Activated CD8-positive, alpha-beta memory T cell treated with anti-CD3 and anti-CD28 coated beads, Interleukin-2, amount 50 U/mL, for 4 hours (primary cell): ENCODE measurements around the gene LY6G6C.

Experiments used
- DNase-seq: peaks from one replicate; pipeline ENCODE4 v3.0.0-alpha.2; 2020

The LY6G6C gene, protein sequence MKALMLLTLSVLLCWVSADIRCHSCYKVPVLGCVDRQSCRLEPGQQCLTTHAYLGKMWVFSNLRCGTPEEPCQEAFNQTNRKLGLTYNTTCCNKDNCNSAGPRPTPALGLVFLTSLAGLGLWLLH

DNA sequence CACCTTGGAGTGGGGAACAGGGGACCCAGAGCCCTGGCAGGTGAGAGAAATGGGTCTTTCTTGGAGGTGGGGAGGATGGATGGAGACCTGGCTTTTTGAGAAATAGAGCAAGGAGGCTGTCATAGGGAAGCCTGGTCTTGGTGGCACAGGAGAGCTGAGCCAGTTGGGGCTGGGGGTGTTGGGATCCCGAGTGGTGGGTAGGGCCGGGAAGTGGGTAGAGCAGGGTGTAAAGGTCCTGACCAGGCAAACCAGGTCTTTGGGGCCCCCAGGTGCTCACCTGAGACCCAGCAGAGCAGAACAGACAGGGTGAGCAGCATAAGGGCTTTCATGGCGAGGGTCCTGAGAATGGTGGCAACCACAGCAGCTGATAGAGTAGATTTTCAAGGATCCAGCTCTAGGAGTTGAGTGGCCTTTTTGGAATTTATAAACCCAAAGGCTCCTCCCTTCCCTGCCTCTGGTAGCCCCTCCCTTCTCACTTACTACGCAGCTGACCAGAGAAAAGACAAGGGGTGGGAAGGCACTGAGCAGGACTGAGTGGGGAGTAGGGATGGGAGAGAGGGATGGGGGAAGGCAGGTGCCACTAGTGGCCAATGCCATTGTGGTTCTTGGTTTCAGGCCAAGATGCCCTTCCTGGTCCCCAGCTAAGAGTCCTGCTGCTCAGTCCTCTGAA, at the start of gene LY6G6C:
Gene LY6G6C (minus strand): TSS at position 396 of the 670 bp plus-strand sequence. CDS start 67 bp downstream, at position 329.
- no peak for DNase-seq

DNA sequence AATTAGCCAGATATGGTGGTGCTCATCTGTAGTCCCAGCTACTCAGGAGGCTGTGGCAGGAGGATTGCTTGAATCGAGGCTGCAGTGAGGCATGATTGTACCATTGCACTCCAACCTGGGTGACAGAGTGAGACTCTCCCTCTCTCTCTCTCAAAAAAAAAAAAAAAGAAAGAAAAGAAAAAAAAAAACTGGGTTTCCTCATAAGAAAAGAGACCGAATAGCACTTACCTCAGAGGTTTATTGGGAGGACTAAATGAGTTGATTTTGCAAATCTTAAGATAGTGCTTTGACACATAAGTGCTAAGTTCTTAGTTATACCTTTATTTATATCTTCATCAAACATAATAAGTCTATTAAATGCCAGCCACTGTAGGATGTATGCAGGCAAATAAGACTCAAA, 49.3 kb upstream of the LY6G6C start:
- DNase-seq: no peak

DNA sequence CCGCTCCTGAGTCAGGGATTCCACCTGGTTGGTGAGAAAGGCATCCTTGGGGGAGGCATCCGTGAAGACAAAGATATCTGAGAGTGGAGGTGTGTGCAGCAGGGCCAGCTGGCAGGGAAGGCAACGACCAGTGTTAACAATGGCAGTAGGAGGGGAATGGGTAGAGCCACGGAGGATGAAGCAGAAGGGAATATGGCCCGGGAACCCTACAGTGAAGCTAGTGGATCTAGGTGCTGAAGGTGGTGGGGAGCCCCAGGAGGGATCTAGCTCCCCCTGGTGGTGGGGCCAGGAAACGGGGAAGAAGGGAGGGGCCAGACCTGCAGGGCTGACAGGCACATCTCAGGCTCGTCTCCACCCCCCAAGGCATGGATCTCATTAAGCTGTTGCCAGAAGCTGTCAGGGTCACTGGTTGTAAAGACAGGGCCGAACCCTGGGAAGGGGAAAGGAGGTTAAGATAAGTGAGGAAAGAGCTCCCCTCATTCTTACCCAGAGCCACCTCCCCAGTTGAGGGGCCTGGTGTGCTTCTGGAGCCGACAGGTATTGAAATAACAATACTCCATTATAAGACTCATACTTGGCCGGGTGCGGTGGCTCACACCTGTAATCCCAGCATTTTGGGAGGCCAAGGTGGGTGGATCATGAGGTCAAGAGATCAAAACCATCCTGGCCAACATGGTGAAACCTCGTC, 48.3 kb upstream of the LY6G6C start:
- peak; percentile 78 for DNase-seq

DNA sequence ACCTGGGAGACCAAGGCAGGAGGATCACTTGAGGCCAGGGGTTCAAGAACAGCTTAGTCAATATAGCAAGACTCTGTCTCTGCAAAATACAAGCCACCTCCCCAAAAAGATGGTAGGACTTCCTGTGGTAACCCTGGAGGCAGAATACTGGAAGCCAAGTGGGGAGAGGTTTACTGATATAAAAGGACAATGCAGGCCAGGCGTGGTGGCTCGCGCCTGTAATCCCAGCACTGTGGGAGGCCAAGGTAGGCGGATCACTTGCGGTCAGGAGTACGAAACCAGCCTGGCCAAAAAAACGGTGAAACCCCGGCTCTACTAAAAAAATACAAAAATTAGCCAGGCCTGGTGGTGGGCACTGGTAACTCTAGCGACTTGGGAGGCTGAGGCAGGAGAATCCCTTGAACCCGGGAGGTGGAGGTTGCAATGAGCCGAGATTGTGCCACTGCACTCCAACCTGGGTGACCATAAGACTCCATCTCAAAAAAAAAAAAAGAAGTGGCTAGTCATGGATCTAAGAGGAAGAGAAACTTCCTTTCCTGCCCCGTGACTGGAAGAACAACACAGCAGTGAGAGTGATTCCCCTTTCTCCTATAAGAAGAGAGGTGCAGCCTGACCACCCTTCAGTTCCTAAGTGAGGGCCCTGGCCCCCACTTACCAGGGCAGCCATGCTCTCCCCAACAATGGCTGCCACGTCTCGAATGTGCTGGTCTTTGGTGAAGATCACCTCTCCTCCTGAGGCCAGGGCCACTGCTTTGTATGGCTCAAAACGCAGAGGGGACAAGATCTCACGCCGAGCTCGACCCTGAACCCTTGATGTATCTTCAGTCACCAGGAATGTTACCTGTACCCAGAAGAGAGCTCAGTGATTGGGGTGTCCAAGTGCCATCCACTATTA, 47.1 kb upstream of the LY6G6C start:
- DNase-seq: no peak

DNA sequence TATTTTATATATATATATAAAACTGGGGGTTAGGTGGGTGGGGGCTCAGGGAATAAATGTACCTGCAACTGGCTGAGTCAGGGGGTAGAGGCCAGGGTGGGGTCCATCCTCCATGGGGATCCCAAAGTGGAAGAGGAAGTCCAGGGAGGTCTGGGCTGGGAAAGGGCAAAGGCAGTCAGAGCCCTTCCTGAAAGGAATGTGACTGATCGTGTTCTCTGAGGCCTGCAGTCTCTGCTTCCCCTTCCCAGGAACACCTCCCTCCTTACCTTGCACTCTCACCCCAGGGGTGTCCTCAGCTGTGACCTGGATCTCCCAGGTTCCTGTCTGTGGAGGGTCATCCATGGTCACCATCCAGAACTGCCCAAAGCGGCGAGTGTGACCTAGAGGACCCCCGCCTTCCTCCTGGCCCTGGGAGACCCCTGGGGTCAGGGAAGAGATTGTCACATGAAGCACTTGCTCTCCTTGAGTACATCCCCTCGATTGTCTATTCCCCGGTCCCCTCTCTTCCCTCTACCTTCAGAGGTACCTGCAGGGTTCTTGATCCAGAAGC, 45.6 kb upstream of the LY6G6C start:
- no peak for DNase-seq

DNA sequence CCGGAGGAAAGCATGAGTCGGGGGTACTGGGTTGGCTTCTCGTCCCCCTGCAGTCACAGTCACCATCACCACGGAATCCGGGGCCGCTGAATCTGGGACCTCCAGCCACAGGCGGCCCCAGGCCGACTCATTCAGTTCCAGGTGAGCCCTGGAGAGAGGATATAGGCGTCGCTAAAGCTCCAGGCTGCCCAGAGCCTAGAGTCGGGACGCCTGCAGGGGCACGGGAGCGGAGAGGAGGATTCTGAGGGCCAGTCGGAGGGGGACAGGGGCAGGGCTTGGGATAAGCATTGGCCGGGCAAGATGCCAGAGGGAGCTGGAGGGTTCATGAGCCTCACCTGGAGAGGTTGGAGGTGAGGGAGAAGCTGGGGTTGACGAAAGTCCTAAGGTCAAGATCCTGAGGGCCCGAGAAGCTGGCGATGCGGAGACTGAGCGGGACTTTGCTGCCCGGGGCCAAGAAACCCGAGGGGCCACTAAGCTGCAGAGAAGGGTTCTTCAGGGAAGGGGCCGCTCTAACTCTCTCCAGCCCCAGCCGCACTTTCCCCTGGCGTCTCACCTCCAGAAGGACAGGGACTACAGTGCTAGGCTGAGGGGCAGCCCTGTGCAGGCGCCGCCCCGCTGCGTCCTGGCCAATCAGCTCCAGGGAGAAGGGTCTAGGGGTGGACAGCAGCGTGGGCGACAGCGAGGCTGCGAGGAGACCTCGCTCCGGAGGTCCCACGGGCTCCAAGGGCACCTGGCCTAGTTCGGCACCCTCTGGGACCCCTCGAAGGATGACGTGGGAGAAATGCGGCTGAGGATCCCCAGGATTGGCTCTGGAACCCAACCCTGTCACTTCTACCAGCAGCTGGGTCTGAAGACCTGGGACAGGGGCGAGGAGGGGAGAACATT, 44.6 kb upstream of the LY6G6C start:
- no peak for DNase-seq

DNA sequence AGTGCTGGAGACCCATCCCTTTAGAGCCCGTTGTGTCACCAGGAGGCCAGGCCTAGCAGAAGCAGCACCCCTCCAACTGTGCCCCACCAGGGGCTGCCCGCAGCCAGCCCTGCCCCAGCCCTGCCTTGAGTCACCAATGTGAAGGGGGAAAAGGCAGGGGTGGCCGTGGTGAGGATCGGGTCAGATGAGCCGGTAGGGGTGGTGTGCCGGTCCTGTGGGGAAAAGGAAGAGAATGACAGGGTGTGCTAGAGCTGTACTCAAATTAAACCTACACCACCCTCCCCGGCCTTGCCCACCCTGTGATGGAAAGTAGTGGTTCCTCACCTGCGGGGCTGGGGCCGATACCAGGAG, 44.0 kb upstream of the LY6G6C start:
- DNase-seq: no peak

DNA sequence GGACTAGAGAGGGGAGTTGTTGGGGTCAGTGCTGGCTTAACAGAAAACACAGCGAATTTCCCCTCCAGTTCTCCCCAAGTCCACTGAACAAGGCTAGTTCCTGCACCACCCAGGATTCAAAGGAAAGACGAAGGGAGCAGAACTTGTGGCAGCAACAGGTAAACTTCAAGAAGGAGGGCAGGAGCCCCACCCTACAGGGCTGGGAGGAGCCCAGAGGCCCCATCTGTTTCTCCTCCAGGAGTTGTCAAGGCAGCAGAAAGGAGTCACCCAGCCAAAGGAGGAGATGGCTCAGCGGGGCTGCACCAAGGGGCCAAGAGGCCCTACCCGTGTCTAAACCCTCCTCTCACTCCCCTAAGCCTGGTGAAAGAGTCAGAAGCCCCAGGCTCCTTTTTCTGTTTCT, 42.7 kb upstream of the LY6G6C start:
- no peak for DNase-seq

DNA sequence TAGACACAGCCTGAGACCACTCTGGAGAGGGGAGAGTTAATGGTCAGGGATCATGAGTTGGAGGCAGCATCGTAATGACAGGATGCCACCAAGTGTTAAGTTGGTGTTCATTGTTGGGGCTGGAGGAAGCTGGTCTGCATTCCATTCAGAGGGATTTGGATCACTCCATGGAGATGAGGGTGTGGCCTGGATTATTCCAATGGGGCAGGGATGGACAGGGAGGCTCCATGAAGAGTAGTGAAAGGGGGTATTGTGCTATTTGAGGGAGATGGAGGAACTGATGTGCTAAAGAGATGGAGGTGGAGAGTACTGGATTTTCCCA, 42.0 kb upstream of the LY6G6C start:
- DNase-seq: no peak

DNA sequence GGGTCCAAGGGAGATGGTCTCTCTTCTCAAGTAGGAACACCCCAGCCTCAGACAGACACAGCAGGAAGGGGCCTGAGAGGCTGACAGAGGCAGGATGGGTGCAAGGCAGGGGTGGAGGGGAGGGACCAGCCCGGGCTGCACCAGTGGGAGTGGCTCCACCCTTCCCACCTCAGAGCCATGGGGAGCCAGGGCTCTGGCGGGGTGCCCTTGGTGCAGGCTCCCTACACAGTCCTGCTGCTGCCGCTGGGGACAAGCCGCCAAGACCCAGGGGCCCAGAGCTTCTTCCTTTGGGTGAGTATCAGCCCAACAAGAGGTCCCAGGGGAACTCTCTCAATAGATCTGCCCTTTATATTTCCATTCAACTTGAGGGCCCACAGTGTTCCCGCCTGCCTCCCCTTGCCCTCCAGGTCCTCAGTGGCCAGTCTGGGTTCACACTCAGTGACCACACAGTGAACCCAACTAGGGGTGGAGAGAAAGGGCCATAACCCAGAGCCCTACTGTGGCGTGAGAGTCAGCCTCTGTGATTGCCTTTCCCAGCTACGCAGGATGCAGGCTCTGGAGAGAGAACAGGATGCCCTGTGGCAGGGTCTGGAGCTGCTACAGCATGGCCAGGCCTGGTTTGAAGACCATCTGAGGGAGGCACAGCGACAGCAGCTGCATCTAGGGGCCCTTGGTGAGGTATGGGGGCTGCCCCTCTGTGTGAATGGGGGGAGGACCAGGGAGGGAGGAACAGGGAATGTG, 41.5 kb upstream of the LY6G6C start:
- DNase-seq: no peak

DNA sequence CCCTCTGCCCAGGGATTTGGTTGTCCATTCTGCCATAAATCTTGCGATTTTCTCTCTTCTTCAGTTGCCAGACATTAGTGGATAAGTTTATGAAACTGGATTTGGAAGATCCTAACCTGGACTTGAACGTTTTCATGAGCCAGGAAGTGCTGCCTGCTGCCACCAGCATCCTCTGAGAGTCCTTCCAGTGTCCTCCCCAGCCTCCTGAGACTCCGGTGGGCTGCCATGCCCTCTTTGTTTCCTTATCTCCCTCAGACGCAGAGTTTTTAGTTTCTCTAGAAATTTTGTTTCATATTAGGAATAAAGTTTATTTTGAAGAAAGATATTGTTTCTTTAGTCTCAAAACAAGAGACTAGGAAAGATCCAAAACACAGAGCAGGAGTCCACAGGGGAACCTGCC, 40.8 kb upstream of the LY6G6C start, which contains the start of gene SAPCD1:
Gene SAPCD1 (plus strand): TSS at position 301 of the 400 bp plus-strand sequence. CDS start 399 bp downstream, outside the sequence.
- no peak for DNase-seq

DNA sequence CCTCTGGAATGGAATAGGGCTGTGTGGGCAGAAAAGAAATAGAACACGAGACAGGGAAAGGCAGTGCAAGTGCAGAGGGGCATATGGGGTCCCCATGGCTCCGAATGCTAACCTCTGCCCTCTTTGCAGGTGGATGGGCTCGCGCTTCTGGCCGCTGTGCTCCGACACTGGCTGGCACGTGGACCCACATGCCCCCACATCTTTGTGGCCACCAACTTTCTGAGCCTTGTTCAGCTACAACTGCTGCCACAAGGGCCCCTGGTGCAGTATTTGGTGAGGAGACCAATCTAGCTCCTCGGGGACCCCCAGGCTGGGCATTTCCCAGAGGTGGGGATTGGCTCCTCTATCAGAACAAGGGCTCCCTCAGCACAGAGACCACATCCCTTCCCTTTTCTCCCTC, 39.8 kb upstream of the LY6G6C start:
- no peak for DNase-seq

DNA sequence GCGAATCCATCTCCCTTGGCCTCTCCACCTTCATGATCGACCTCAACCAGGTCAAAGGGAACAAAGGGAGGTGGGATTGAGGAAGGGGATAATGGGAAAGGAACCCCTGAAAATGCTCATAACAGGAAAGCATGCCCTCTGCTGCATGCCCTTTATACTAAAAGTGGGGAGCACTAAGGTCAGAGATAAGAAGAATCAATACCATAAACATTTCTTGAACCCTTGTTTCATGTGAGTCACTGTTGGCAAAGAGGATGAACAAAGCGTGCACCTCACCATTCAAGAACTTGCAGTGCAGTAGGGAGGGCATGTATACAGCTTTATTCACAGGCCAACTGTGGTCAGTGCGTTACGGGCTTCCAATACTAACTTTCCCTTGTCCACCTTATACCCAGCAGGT, 39.2 kb upstream of the LY6G6C start:
- no peak for DNase-seq

DNA sequence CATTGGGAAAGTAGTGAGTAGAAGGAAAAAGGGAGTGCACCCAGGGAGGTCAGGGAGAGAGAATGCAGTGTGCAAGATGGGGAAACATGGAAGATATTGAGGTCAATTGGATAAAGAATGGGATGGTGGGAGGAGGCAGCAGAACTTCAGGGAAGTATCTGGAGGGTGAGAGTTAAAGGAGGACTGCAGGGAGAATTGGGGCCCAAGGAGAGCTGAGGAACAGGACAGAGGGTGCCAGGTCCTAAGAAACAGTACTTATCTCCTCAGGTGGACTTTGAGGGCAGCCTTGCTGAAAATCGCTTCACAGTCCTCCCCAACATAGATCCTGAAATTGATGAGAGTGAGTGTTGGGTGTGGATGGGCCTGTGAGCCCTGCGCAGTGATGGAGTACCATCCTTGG, 36.7 kb upstream of the LY6G6C start:
- DNase-seq: no peak

DNA sequence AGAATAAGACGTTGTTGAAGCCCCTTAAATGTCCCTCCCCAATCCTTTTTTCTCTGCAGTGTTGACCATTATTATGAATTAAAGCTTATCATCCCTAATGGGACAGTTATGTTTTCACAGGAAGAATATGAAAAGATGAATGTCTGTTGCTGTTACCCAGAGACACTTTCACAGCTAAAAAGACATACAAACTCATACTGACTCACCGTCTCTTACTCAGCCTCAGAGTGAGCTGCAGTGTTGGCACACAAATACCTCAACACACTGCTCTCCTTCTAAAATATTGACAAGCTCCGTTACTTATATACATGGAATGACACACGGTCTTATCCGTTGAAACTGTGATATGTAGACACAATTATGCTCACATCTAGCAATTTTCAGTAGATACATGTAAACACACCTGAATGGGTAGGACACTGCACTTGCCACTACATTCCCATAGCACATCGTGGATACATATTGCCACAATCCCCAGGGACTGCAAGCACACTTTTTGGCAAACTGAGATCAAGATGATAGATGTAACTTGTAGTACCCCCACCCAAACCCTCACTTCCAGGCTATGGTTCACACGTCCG, 31.3 kb upstream of the LY6G6C start:
- no peak for DNase-seq

DNA sequence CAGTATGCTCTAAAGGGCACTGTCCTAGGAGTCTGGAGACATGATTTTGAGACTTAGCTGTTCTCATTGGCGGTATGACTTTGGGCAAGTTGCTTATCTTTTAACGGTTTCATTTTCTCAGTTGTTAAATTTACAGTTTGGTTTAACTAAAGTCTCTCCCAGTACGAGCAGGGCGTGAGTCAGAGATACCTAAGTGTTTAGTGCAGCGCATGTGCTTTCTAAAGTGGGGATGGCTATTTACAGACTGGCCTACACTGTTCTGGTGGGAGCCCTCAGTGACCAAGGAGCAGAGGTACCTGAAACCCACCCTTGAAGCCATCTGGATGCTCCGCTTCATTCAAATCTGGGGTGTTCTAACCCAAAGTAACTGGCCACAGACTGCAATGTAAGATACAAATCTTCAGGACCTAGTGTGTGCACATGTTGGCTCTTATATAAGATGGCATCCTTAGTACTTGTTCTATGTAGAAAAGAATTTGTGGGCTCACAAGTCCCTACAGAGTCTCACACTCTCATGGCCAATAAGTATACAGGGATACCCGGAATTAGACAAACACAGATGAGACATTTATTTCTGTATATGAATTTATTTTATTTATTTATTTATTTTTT, 29.0 kb upstream of the LY6G6C start:
- no peak for DNase-seq

DNA sequence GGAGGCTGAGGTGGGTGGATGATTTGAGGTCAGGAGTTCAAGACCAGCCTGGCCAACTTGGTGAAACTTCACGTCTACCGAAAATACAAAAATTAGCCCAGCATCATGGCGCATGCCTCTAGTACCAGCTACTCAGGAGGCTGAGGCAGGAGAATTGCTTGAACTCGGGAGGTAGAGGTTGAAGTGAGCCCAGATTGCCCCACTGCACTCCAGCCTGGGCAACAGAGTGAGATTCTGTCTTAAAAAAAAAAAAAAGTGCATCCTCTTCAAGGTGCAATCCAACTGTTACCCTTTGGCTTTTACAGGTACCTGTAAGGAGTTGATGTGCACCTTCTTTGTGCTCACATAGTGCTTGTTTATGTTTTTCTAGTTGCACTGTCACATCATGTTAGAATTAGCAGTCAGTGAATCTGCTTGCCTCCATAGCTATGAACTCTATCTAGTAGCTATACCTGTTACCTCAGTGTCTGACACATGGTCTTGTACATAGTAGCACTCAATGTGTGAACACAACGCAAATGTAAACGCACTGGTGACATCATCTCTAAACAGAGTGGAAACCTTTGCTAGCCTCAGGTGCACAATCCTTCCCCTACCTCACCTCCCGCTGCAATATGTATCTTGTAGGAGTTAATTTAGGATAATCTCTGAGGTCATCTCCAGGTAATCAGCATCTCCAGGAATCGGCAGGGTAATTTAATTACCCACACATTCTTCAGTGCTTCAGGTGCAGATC, 27.9 kb upstream of the LY6G6C start:
- no peak for DNase-seq

DNA sequence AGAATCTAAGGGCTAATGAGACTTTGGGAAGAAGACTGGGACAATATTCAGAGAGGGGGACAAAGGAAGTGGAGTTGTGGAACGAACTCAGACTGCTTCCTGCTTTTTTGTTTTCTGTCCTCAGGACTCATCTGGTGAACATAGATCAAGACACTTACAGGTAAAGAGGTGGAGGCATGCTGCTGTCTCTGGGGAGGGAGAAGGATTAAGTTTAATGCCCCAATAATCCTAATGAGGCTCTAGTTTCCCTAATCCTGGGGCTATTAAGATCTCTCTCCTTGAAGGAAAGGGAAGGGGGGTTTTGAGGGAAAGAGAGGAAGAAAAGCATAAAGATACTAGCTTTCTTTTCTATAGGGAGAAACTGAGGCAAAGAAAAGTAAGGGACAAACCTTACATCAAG, 22.9 kb upstream of the LY6G6C start:
- DNase-seq: no peak

DNA sequence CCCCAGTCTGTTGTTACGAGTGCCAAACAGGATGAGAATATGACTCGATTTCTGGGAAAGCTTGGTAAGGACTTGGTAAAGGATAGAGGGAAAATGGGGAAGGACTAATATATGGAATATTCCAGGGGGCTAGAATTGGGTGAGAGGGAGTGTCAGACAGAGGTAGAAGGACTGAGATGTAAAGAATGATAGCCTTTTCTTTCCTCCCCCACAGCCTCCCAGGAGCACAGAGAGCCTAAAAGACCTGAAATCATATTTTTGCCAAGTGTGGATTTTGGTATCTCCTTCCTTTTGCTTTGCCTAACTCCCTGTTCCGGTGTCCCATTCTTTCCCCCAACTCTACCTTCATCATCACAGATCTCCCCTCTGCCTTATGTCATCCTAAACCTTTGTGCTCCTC, 21.3 kb upstream of the LY6G6C start:
- no peak for DNase-seq

DNA sequence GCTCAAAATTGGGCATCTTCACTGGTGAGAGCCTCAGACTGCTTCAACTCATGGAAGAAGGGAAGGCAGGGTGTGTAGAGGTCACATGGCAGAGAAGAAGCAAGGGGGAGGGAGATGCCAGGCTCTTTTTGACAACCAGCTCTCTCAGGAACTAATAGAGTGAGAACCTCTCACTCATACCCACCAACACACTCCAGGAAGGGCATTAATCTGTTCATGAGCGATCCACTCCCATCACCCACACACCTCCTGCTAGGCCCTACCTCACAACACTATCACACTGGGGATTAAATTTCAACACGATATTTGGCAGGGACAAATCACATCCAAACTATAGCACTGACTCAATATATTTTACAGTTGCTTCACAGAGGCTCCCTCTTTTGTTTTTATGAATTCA, 20.3 kb upstream of the LY6G6C start:
- DNase-seq: no peak
